BLaER1 treated with 17β-estradiol and CSF1 and Interleukin-3, amounts not matched to agents 10 nM and 100 nM (cell line): ENCODE data around the gene CYB5A.

ENCODE experiments used
- H3K27ac ChIP-seq, 11 experiments: shearing (Covaris generic); formaldehyde crosslinking; 2 replicates each; pipeline ENCODE4 v1.8.1; 2022
- H3K27me3 ChIP-seq, 11 experiments: shearing (Covaris generic); formaldehyde crosslinking; 2 replicates each; pipeline ENCODE4 v1.8.1; 2022
- H3K36me3 ChIP-seq, 11 experiments: shearing (Covaris generic); formaldehyde crosslinking; 2 replicates each; pipeline ENCODE4 v1.8.1; 2022
- H3K4me1 ChIP-seq, 10 experiments: shearing (Covaris generic); formaldehyde crosslinking; 2 replicates each; pipeline ENCODE4 v1.8.1; 2022
- H3K4me2 ChIP-seq, 11 experiments: shearing (Covaris generic); formaldehyde crosslinking; 2 replicates each; pipeline ENCODE4 v1.8.1; 2022
- H3K4me3 ChIP-seq, 10 experiments: shearing (Covaris generic); formaldehyde crosslinking; 2 replicates each; pipeline ENCODE4 v1.8.1; 2022
- H3K9ac ChIP-seq, 11 experiments: shearing (Covaris generic); formaldehyde crosslinking; 2 replicates each; pipeline ENCODE4 v1.8.1; 2022
- H3K9me3 ChIP-seq, 11 experiments: shearing (Covaris generic); formaldehyde crosslinking; replicated peaks in 1 of 11; 2 replicates each; pipeline ENCODE4 v1.8.1; 2022
- H4K20me1 ChIP-seq, 11 experiments: shearing (Covaris generic); formaldehyde crosslinking; 2 replicates each; pipeline ENCODE4 v1.8.1; 2022
- Cebpa-rat ChIP-seq, 11 experiments: shearing (Covaris generic); IDR thresholded peaks; 2 replicates each; pipeline ENCODE4 v1.8.1; 2022

CYB5A gene

GRCh38 chr18:74225193-74225840 lies 66.4 kb downstream of the CYB5A start:
- no peak for TF ChIP-seq Cebpa-rat (IDR thresholded peaks at IDR 0.05)

GRCh38 chr18:74222710-74223494 lies 68.9 kb downstream of the CYB5A start:
- Histone ChIP-seq H3K9me3 (peaks cover 0 to 18% (median 4%) of the 10 kb centered on the region in 11 experiments; a peak in 8 of 22 replicates), H3K27me3 (no peaks in the 10 kb centered on the region), H4K20me1 (no peaks in the 10 kb centered on the region), H3K4me3 (no peak overlapping the region), H3K4me1 (no peaks in the 10 kb centered on the region), H3K27ac (no peak overlapping the region), H3K9ac (no peak overlapping the region), H3K36me3 (no peaks in the 10 kb centered on the region), H3K4me2 (no peak overlapping the region)
- TF ChIP-seq Cebpa-rat (IDR thresholded peaks at IDR 0.05) = no peak

More at GRCh38 chr18:74225193-74225840, 66.4 kb downstream of the CYB5A start:
- no peak overlapping the region for H3K4me3 ChIP-seq
- no peak overlapping the region for H3K27ac ChIP-seq
- no peaks in the 10 kb centered on the region for H3K4me1 ChIP-seq
- no peak overlapping the region for H3K9ac ChIP-seq
- H4K20me1 ChIP-seq = no peaks in the 10 kb centered on the region
- no peaks in the 10 kb centered on the region for H3K27me3 ChIP-seq
- H3K9me3 ChIP-seq = peaks cover 0 to 11% (median 0%) of the 10 kb centered on the region in 11 experiments; a peak in 6 of 22 replicates
- no peaks in the 10 kb centered on the region for H3K36me3 ChIP-seq
- H3K4me2 ChIP-seq = no peak overlapping the region

GRCh38 chr18:74221081-74221480 lies 70.7 kb downstream of the CYB5A start:
- Histone ChIP-seq H3K27ac (no peak overlapping the region), H3K9ac (no peak overlapping the region), H3K9me3 (peaks cover 0 to 18% (median 4%) of the 10 kb centered on the region in 11 experiments; a peak in 8 of 22 replicates), H3K27me3 (no peaks in the 10 kb centered on the region), H3K4me2 (no peak overlapping the region), H3K4me3 (no peak overlapping the region), H3K36me3 (no peaks in the 10 kb centered on the region), H3K4me1 (no peaks in the 10 kb centered on the region), H4K20me1 (no peaks in the 10 kb centered on the region)
- no peak for TF ChIP-seq Cebpa-rat (IDR thresholded peaks at IDR 0.05)

- peaks cover 0 to 24% (median 4%) of the 10 kb centered on the region in 11 experiments; a peak in 8 of 22 replicates for H3K9me3 ChIP-seq
- H3K4me1 ChIP-seq = no peaks in the 10 kb centered on the region
- H4K20me1 ChIP-seq = no peaks in the 10 kb centered on the region
- H3K27me3 ChIP-seq = no peaks in the 10 kb centered on the region
- H3K4me3 ChIP-seq = no peak overlapping the region
- H3K36me3 ChIP-seq = no peaks in the 10 kb centered on the region
- no peak overlapping the region for H3K4me2 ChIP-seq
- no peak overlapping the region for H3K9ac ChIP-seq
- TF ChIP-seq Cebpa-rat (IDR thresholded peaks at IDR 0.05) = no peak
- no peak overlapping the region for H3K27ac ChIP-seq
These were observed 72.7 kb downstream of the CYB5A start for GRCh38 chr18:74219056-74219455.

GRCh38 chr18:74217476-74218143 lies 74.2 kb downstream of the CYB5A start:
- H3K4me3 ChIP-seq = no peak overlapping the region
- H3K4me2 ChIP-seq = no peak overlapping the region
- H3K36me3 ChIP-seq = no peaks in the 10 kb centered on the region
- no peak overlapping the region for H3K9ac ChIP-seq
- no peaks in the 10 kb centered on the region for H3K27me3 ChIP-seq
- no peaks in the 10 kb centered on the region for H3K4me1 ChIP-seq
- H4K20me1 ChIP-seq = no peaks in the 10 kb centered on the region
- no peak for TF ChIP-seq Cebpa-rat (IDR thresholded peaks at IDR 0.05)
- H3K27ac ChIP-seq = no peak overlapping the region
- peaks cover 0 to 25% (median 4%) of the 10 kb centered on the region in 11 experiments; a peak in 8 of 22 replicates for H3K9me3 ChIP-seq

GRCh38 chr18:74216661-74217110 lies 75.1 kb downstream of the CYB5A start:
- Histone ChIP-seq H3K4me2 (no peak overlapping the region), H3K27me3 (no peaks in the 10 kb centered on the region), H3K36me3 (no peaks in the 10 kb centered on the region), H3K4me1 (no peaks in the 10 kb centered on the region), H3K9ac (no peak overlapping the region), H4K20me1 (no peaks in the 10 kb centered on the region), H3K9me3 (peaks cover 0 to 24% (median 4%) of the 10 kb centered on the region in 11 experiments; a peak in 8 of 22 replicates), H3K27ac (no peak overlapping the region), H3K4me3 (no peak overlapping the region)
- no peak for TF ChIP-seq Cebpa-rat (IDR thresholded peaks at IDR 0.05)

GRCh38 chr18:74215863-74216262 lies 75.9 kb downstream of the CYB5A start:
- no peak for TF ChIP-seq Cebpa-rat (IDR thresholded peaks at IDR 0.05)
- no peak overlapping the region for H3K4me3 ChIP-seq
- H3K4me1 ChIP-seq = no peaks in the 10 kb centered on the region
- no peak overlapping the region for H3K27ac ChIP-seq
- H4K20me1 ChIP-seq = no peaks in the 10 kb centered on the region
- no peak overlapping the region for H3K9ac ChIP-seq
- H3K27me3 ChIP-seq = no peaks in the 10 kb centered on the region
- H3K4me2 ChIP-seq = no peak overlapping the region
- H3K9me3 ChIP-seq = peaks cover 0 to 16% (median 0%) of the 10 kb centered on the region in 11 experiments; a peak in 6 of 22 replicates
- H3K36me3 ChIP-seq = no peaks in the 10 kb centered on the region

- Histone ChIP-seq H3K9ac (no peak overlapping the region), H3K36me3 (no peaks in the 10 kb centered on the region), H3K4me2 (no peak overlapping the region), H4K20me1 (no peaks in the 10 kb centered on the region), H3K4me3 (no peak overlapping the region), H3K27ac (no peak overlapping the region), H3K9me3 (0 out of 22 replicates have a peak, but pooled peaks cover 0 to 8% (median 0%) of the 10 kb centered on the region in 11 experiments), H3K27me3 (no peaks in the 10 kb centered on the region), H3K4me1 (no peaks in the 10 kb centered on the region)
- no peak for TF ChIP-seq Cebpa-rat (IDR thresholded peaks at IDR 0.05)
These were observed 78.3 kb downstream of the CYB5A start for GRCh38 chr18:74213429-74213828.

GRCh38 chr18:74204526-74205152 lies 87.1 kb downstream of the CYB5A start:
- Histone ChIP-seq H3K4me1 (peaks cover 0 to 12% (median 2%) of the 10 kb centered on the region in 10 experiments; a peak in 5 of 20 replicates), H3K9me3 (no peaks in the 10 kb centered on the region), H3K4me3 (no peak overlapping the region), H3K36me3 (no peaks in the 10 kb centered on the region), H3K27ac (no peak overlapping the region), H3K9ac (no peak overlapping the region), H3K27me3 (no peaks in the 10 kb centered on the region), H4K20me1 (no peaks in the 10 kb centered on the region), H3K4me2 (no peak overlapping the region)
- TF ChIP-seq Cebpa-rat (IDR thresholded peaks at IDR 0.05) = no peak
